Nephron (organoid): ENCODE results near the gene MAP3K5.
"Not testable (repeated sequence)": the region's sequence is repeated elsewhere in the genome, so short reads cannot be mapped to it uniquely, and the experiment has no call there.

Experiments
- H3K27ac Mint-ChIP-seq, 3 experiments: 2 replicates each; pipeline ENCODE4 v1.8.0; 2020; ENCODE audit warnings: mixed read lengths in 3 of 3, mild to moderate bottlenecking in 2 of 3, moderate library complexity in 1 of 3
- H3K27me3 Mint-ChIP-seq: 2 replicates; pipeline ENCODE4 v1.8.0; 2021; ENCODE audit warnings: low read depth, mild to moderate bottlenecking, moderate library complexity, mixed read lengths
- H3K36me3 Mint-ChIP-seq: 2 replicates; pipeline ENCODE4 v1.8.0; 2020; ENCODE audit warnings: low read depth, mixed read lengths
- H3K4me1 Mint-ChIP-seq: 2 replicates; pipeline ENCODE4 v1.8.0; 2020; ENCODE audit warnings: mixed read lengths
- H3K4me3 Mint-ChIP-seq, 3 experiments: 2 replicates each; pipeline ENCODE4 v1.8.0; 2020; ENCODE audit warnings: mild to moderate bottlenecking in 3 of 3, mixed read lengths in 3 of 3, moderate library complexity in 2 of 3
- H3K9me3 Mint-ChIP-seq: 2 replicates; pipeline ENCODE4 v1.8.0; 2020; ENCODE audit warnings: mixed read lengths
- CTCF ChIP-seq, 3 experiments: fragments of 200-600 bp; sonication (generic); IDR thresholded peaks; one replicate each; pipeline ENCODE4 v1.5.0; 2021; ENCODE audit warnings: antibody characterized with exemption in 3 of 3; ENCODE audit not compliant: unreplicated experiment in 3 of 3

Gene MAP3K5

GRCh38 chr6:136822376-136823127 is 30.3 kb upstream of the MAP3K5 start, which contains the start of gene PEX7:
TSS of gene PEX7 (plus strand) at chr6:136822592. CDS start at chr6:136822666, 74 bp downstream.
- peak; percentile 72 to 79 (median 76) for TF ChIP-seq CTCF (IDR thresholded peaks at IDR 0.05; ENCODE audit: unreplicated experiment in 3 of 3)
- Mint-ChIP-seq H3K36me3 (peaks cover 28% of the 10 kb centered on the region), H3K4me3 (peak within 1 kb of the TSS; percentile 89 to 95 (median 90)), H3K27me3 (peaks cover 3% of the 10 kb centered on the region), H3K9me3 (no peaks in the 10 kb centered on the region), H3K27ac (peak within 1 kb of the TSS; percentile 85 to 95 (median 95)), H3K4me1 (peaks cover 11% of the 10 kb centered on the region)

- Mint-ChIP-seq H3K27ac (peak overlapping the region; percentile 85 to 95 (median 95)), H3K36me3 (peaks cover 23% of the 10 kb centered on the region), H3K4me1 (peaks cover 11% of the 10 kb centered on the region), H3K27me3 (peaks cover 3% of the 10 kb centered on the region), H3K4me3 (peak overlapping the region; percentile 86 to 95 (median 89)), H3K9me3 (no peaks in the 10 kb centered on the region)
- TF ChIP-seq CTCF (IDR thresholded peaks at IDR 0.05; ENCODE audit: unreplicated experiment in 3 of 3): no peak
These were observed 29.7 kb upstream of the MAP3K5 start for GRCh38 chr6:136822046-136822375.

GRCh38 chr6:136820561-136820960 is 28.3 kb upstream of the MAP3K5 start:
- Mint-ChIP-seq H3K27me3 (peaks cover 3% of the 10 kb centered on the region), H3K27ac (no peak overlapping the region), H3K4me1 (peaks cover 11% of the 10 kb centered on the region), H3K4me3 (peak overlapping the region in 2 of 3 experiments; percentile 38 to 62), H3K36me3 (peaks cover 11% of the 10 kb centered on the region), H3K9me3 (peaks cover 4% of the 10 kb centered on the region)
- no peak for TF ChIP-seq CTCF (IDR thresholded peaks at IDR 0.05; ENCODE audit: unreplicated experiment in 3 of 3)

- TF ChIP-seq CTCF (IDR thresholded peaks at IDR 0.05; ENCODE audit: unreplicated experiment in 3 of 3): no peak
- Mint-ChIP-seq H3K4me1 (peaks cover 6% of the 10 kb centered on the region), H3K27ac (no peak overlapping the region), H3K4me3 (no peak overlapping the region), H3K9me3 (peaks cover 4% of the 10 kb centered on the region), H3K27me3 (peaks cover 3% of the 10 kb centered on the region), H3K36me3 (no peaks in the 10 kb centered on the region)
These were observed 24.4 kb upstream of the MAP3K5 start for GRCh38 chr6:136816656-136817055.

- H3K4me3 Mint-ChIP-seq, H3K36me3 Mint-ChIP-seq, H3K4me1 Mint-ChIP-seq, H3K27ac Mint-ChIP-seq, H3K27me3 Mint-ChIP-seq, H3K9me3 Mint-ChIP-seq: not testable (repeated sequence)
These were observed 23.3 kb upstream of the MAP3K5 start for GRCh38 chr6:136815608-136816007.

- no peak for TF ChIP-seq CTCF (IDR thresholded peaks at IDR 0.05; ENCODE audit: unreplicated experiment in 3 of 3)
- no peak overlapping the region for H3K27ac Mint-ChIP-seq
- H3K27me3 Mint-ChIP-seq: no peaks in the 10 kb centered on the region
- H3K4me1 Mint-ChIP-seq: no peaks in the 10 kb centered on the region
- H3K9me3 Mint-ChIP-seq: peaks cover 4% of the 10 kb centered on the region
- no peaks in the 10 kb centered on the region for H3K36me3 Mint-ChIP-seq
- H3K4me3 Mint-ChIP-seq: no peak overlapping the region
These were observed 19.9 kb upstream of the MAP3K5 start for GRCh38 chr6:136812174-136812573.
